ENCODE measurements around the gene MATCAP1. TPM values are rescaled to one million over a fixed set of nuclear protein-coding genes. Genes with fewer than 3 reads are reported as not detected.

Gene MATCAP1
- total and polyA plus RNA-seq, 4 donors: 1.5 to 4.8 (median 3.2) TPM

DNA sequence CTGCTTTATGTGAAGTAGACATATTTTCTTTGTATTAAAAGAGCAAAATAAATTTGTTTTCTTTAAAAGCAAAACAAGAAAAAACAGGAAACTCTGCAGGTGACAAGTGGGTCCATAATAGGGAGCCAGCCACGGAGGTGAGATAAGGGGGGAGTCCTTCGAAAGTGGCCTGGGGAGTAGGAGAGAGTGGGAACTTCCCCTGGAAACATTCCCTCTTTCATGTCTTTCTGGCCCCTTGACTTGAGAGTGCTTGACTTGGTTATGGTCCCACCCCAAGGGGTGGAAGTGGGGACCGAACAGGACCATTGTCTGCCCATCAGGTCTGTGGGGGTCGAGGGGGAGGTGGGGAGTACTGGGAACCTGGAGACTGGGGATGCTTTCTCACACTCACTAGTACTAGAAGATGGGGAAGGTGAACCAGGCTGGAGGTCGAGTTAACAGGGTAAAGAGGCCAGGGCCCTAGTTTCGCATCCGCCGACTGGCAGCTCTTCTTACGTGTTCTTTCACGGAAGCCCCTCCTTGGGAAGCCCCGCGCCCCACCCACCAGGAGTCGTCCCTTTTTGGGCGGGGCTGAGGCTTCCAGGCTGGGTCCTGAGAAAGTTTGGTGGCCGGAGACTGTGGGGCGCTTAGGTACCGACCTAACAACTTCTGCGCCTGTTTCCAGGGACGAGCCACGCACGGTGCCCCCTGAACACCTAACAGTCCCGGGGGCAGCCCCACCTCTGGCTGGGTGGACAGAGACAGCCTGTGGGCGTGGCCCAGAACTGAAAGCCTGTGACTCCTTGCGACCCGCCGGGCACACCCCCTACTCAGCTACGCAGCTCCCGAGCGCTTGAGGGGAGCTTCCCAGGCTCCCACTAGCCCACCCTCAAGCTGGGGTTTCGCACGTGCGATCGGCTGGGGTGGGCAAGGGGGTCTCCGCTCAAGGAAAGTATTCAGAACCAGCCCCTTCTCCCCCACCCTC, 24.8 kb downstream of the MATCAP1 start:
- WGBS: 14% methylated on average over 34 of the region's 34 CpGs
- peak overlapping the region; percentile 0 to 64 for H3K9ac ChIP-seq (ENCODE audit: low read depth in 1 of 2, low read length in 2 of 2)

More for the DNA sequence above, 24.8 kb downstream of the MATCAP1 start:
- TF ChIP-seq, protein P1, sequence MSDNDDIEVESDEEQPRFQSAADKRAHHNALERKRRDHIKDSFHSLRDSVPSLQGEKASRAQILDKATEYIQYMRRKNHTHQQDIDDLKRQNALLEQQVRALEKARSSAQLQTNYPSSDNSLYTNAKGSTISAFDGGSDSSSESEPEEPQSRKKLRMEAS (IDR thresholded peaks at IDR 0.05): no peak
- TF ChIP-seq HNF4A (conservative IDR thresholded peaks at IDR 0.05) (no peak), FOXA1 (IDR thresholded peaks at IDR 0.05) (no peak), GABPA (IDR thresholded peaks at IDR 0.05 in 1 of 2, conservative IDR thresholded peaks at IDR 0.05 in 1 of 2) (no peak), HNF4G (IDR thresholded peaks at IDR 0.05) (no peak), RXRA (IDR thresholded peaks at IDR 0.05) (no peak), JUND (IDR thresholded peaks at IDR 0.05) (no peak), TAF1 (conservative IDR thresholded peaks at IDR 0.05) (no peak), FOXA2 (IDR thresholded peaks at IDR 0.05) (no peak), EGR1 (IDR thresholded peaks at IDR 0.05; ENCODE audit: low read depth in 2 of 2) (no peak), RAD21 (IDR thresholded peaks at IDR 0.05) (no peak), SP1 (IDR thresholded peaks at IDR 0.05) (no peak), NR2F2 (IDR thresholded peaks at IDR 0.05) (no peak)
- TF ChIP-seq, protein P2, sequence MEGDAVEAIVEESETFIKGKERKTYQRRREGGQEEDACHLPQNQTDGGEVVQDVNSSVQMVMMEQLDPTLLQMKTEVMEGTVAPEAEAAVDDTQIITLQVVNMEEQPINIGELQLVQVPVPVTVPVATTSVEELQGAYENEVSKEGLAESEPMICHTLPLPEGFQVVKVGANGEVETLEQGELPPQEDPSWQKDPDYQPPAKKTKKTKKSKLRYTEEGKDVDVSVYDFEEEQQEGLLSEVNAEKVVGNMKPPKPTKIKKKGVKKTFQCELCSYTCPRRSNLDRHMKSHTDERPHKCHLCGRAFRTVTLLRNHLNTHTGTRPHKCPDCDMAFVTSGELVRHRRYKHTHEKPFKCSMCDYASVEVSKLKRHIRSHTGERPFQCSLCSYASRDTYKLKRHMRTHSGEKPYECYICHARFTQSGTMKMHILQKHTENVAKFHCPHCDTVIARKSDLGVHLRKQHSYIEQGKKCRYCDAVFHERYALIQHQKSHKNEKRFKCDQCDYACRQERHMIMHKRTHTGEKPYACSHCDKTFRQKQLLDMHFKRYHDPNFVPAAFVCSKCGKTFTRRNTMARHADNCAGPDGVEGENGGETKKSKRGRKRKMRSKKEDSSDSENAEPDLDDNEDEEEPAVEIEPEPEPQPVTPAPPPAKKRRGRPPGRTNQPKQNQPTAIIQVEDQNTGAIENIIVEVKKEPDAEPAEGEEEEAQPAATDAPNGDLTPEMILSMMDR (IDR thresholded peaks at IDR 0.05; ENCODE audit: low read depth, low read length, missing input control): no peak
- TF ChIP-seq, protein P3, sequence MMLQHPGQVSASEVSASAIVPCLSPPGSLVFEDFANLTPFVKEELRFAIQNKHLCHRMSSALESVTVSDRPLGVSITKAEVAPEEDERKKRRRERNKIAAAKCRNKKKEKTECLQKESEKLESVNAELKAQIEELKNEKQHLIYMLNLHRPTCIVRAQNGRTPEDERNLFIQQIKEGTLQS (IDR thresholded peaks at IDR 0.05): no peak
- TF ChIP-seq, protein P4, sequence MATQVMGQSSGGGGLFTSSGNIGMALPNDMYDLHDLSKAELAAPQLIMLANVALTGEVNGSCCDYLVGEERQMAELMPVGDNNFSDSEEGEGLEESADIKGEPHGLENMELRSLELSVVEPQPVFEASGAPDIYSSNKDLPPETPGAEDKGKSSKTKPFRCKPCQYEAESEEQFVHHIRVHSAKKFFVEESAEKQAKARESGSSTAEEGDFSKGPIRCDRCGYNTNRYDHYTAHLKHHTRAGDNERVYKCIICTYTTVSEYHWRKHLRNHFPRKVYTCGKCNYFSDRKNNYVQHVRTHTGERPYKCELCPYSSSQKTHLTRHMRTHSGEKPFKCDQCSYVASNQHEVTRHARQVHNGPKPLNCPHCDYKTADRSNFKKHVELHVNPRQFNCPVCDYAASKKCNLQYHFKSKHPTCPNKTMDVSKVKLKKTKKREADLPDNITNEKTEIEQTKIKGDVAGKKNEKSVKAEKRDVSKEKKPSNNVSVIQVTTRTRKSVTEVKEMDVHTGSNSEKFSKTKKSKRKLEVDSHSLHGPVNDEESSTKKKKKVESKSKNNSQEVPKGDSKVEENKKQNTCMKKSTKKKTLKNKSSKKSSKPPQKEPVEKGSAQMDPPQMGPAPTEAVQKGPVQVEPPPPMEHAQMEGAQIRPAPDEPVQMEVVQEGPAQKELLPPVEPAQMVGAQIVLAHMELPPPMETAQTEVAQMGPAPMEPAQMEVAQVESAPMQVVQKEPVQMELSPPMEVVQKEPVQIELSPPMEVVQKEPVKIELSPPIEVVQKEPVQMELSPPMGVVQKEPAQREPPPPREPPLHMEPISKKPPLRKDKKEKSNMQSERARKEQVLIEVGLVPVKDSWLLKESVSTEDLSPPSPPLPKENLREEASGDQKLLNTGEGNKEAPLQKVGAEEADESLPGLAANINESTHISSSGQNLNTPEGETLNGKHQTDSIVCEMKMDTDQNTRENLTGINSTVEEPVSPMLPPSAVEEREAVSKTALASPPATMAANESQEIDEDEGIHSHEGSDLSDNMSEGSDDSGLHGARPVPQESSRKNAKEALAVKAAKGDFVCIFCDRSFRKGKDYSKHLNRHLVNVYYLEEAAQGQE (IDR thresholded peaks at IDR 0.05): no peak
- TF ChIP-seq, protein P5, sequence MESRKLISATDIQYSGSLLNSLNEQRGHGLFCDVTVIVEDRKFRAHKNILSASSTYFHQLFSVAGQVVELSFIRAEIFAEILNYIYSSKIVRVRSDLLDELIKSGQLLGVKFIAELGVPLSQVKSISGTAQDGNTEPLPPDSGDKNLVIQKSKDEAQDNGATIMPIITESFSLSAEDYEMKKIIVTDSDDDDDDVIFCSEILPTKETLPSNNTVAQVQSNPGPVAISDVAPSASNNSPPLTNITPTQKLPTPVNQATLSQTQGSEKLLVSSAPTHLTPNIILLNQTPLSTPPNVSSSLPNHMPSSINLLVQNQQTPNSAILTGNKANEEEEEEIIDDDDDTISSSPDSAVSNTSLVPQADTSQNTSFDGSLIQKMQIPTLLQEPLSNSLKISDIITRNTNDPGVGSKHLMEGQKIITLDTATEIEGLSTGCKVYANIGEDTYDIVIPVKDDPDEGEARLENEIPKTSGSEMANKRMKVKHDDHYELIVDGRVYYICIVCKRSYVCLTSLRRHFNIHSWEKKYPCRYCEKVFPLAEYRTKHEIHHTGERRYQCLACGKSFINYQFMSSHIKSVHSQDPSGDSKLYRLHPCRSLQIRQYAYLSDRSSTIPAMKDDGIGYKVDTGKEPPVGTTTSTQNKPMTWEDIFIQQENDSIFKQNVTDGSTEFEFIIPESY (IDR thresholded peaks at IDR 0.05): no peak
- no peaks in the 10 kb centered on the region for H3K36me3 ChIP-seq (ENCODE audit: control insufficient read depth in 4 of 4, insufficient read depth in 3 of 4, low read depth in 1 of 4, low read length in 3 of 4)
- no peaks in the 10 kb centered on the region for H3K27me3 ChIP-seq (ENCODE audit: control insufficient read depth in 4 of 4, insufficient read depth in 4 of 4, low read length in 3 of 4)
- DNase-seq (ENCODE audit: low spot score): no peak
- H3K4me1 ChIP-seq (ENCODE audit: control insufficient read depth in 4 of 4, insufficient read depth in 4 of 4, low read length in 3 of 4): peaks cover 16 to 54% (median 39%) of the 10 kb centered on the region in 4 donors
- no peaks in the 10 kb centered on the region for H3K9me3 ChIP-seq (ENCODE audit: control insufficient read depth in 4 of 4, low read length in 3 of 4)
- peak overlapping the region; percentile 74 to 82 (median 79) for H3K4me3 ChIP-seq (ENCODE audit: low read depth in 1 of 3, low read length in 3 of 3)
- peak overlapping the region; percentile 77 to 81 for H3K27ac ChIP-seq (ENCODE audit: low read depth in 1 of 2, low read length in 2 of 2)

Data from liver (tissue), 9 donors.